ENCODE measurements around the gene ST6GALNAC5. TPM values are rescaled to one million over a fixed set of nuclear protein-coding genes. Genes with fewer than 3 reads are reported as not detected.

ST6GALNAC5 gene
- total RNA-seq, 1 donor from 2014 or later = 30.7 TPM

DNA sequence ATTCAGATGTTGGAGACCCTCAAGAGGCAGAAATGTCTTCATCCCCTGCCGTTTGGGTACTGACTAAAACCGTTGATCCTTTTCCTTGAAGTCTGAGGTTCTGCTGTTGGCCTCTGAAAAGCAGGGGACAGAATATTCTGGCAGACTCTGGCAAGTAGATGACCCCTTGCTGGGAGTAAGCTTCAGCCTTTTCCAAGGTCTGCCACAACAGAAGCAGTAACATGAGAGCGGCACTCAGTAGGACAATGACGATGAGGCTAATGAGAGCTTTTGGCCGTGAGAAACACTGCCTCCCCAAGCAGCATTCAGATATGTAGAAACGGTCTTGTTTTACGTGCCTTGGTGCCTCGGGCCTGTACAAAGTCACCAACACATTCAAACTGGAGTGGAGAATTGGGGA, 143.7 kb downstream of the ST6GALNAC5 start:
- Histone ChIP-seq H3K4me1 (peaks cover 45% of the 10 kb centered on the region), H3K9ac (no peak overlapping the region), H3K36me3 (no peaks in the 10 kb centered on the region), H3F3A (ENCODE audit: low read depth) (peaks cover 4% of the 10 kb centered on the region), H3K27me3 (no peaks in the 10 kb centered on the region), H2AFZ (replicated peaks) (no peak overlapping the region), H3K4me2 (peak overlapping the region; percentile 23), H4K20me1 (ENCODE audit: low read depth) (peaks cover 6% of the 10 kb centered on the region), H3K27ac (no peak overlapping the region), H3K79me2 (ENCODE audit: low read depth) (no peaks in the 10 kb centered on the region), H3K9me3 (ENCODE audit: low read depth) (no peaks in the 10 kb centered on the region), H3K4me3 (no peak overlapping the region)
- DNase-seq (ENCODE audit: low spot score) = peak; percentile 56
- Mint-ChIP-seq H3K4me1 (peaks cover 50% of the 10 kb centered on the region), H3K9me3 (no peaks in the 10 kb centered on the region), H3K4me3 (no peak overlapping the region), H3K27me3 (ENCODE audit: insufficient read depth, low read depth) (peaks cover 2% of the 10 kb centered on the region), H3K36me3 (peaks cover 6% of the 10 kb centered on the region), H3K27ac (peak overlapping the region; percentile 82)
- TF ChIP-seq CTCF (IDR thresholded peaks at IDR 0.05) (no peak), EZH2phosphoT487 (IDR thresholded peaks at IDR 0.05) (no peak), EZH2 (IDR thresholded peaks at IDR 0.05) (no peak)

DNA sequence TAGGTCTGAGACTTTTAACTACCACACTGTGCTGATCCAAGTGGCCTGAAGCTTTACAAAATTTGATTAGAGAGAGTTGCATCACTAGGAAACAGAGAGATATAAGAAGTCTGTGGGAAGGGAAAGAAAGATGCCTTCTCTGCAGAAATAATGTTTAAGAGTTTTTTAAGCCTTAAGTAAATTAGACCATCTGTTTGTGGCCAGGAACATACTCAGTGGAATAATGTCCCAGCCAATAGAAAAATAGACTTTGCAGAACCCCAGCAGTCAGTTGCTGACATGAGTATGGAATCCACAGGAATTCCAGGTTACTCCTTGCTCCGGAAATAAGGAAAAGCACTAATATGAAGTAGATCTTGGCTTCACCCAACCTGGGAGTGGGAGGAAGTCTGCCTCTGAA, 144.8 kb downstream of the ST6GALNAC5 start:
- Histone ChIP-seq H2AFZ (replicated peaks) (no peak overlapping the region), H3K27me3 (no peaks in the 10 kb centered on the region), H3K79me2 (ENCODE audit: low read depth) (no peaks in the 10 kb centered on the region), H3K4me2 (no peak overlapping the region), H3K4me1 (peaks cover 54% of the 10 kb centered on the region), H4K20me1 (ENCODE audit: low read depth) (peaks cover 14% of the 10 kb centered on the region), H3K27ac (no peak overlapping the region), H3F3A (ENCODE audit: low read depth) (peaks cover 12% of the 10 kb centered on the region), H3K9ac (no peak overlapping the region), H3K9me3 (ENCODE audit: low read depth) (no peaks in the 10 kb centered on the region), H3K36me3 (no peaks in the 10 kb centered on the region), H3K4me3 (no peak overlapping the region)
- Mint-ChIP-seq H3K27me3 (ENCODE audit: insufficient read depth, low read depth) (peaks cover 2% of the 10 kb centered on the region), H3K9me3 (no peaks in the 10 kb centered on the region), H3K4me1 (peaks cover 59% of the 10 kb centered on the region), H3K27ac (no peak overlapping the region), H3K4me3 (no peak overlapping the region), H3K36me3 (peaks cover 6% of the 10 kb centered on the region)
- DNase-seq (ENCODE audit: low spot score) = no peak
- TF ChIP-seq EZH2phosphoT487 (IDR thresholded peaks at IDR 0.05) (no peak), EZH2 (IDR thresholded peaks at IDR 0.05) (no peak), CTCF (IDR thresholded peaks at IDR 0.05) (no peak)

GRCh38 chr1:77014073-77014788, 147.0 kb downstream of the ST6GALNAC5 start:
- Histone ChIP-seq H3K9me3 (ENCODE audit: low read depth) (no peaks in the 10 kb centered on the region), H3K27ac (no peak overlapping the region), H3K4me3 (no peak overlapping the region), H3K9ac (no peak overlapping the region), H3K4me2 (peak overlapping the region; percentile 15), H3K4me1 (peaks cover 70% of the 10 kb centered on the region), H4K20me1 (ENCODE audit: low read depth) (peaks cover 14% of the 10 kb centered on the region), H3K36me3 (no peaks in the 10 kb centered on the region), H3K79me2 (ENCODE audit: low read depth) (no peaks in the 10 kb centered on the region), H3F3A (ENCODE audit: low read depth) (peaks cover 21% of the 10 kb centered on the region), H2AFZ (replicated peaks) (no peak overlapping the region), H3K27me3 (no peaks in the 10 kb centered on the region)
- DNase-seq (ENCODE audit: low spot score) = no peak
- Mint-ChIP-seq H3K9me3 (no peaks in the 10 kb centered on the region), H3K27ac (peak overlapping the region; percentile 42), H3K4me3 (no peak overlapping the region), H3K4me1 (peaks cover 81% of the 10 kb centered on the region), H3K36me3 (peaks cover 2% of the 10 kb centered on the region), H3K27me3 (ENCODE audit: insufficient read depth, low read depth) (peaks cover 2% of the 10 kb centered on the region)
- TF ChIP-seq EZH2phosphoT487 (IDR thresholded peaks at IDR 0.05) = no peak
- no peak for TF ChIP-seq CTCF (IDR thresholded peaks at IDR 0.05)
- no peak for TF ChIP-seq EZH2 (IDR thresholded peaks at IDR 0.05)
